ENCODE data around the gene MSRB1.

DNA sequence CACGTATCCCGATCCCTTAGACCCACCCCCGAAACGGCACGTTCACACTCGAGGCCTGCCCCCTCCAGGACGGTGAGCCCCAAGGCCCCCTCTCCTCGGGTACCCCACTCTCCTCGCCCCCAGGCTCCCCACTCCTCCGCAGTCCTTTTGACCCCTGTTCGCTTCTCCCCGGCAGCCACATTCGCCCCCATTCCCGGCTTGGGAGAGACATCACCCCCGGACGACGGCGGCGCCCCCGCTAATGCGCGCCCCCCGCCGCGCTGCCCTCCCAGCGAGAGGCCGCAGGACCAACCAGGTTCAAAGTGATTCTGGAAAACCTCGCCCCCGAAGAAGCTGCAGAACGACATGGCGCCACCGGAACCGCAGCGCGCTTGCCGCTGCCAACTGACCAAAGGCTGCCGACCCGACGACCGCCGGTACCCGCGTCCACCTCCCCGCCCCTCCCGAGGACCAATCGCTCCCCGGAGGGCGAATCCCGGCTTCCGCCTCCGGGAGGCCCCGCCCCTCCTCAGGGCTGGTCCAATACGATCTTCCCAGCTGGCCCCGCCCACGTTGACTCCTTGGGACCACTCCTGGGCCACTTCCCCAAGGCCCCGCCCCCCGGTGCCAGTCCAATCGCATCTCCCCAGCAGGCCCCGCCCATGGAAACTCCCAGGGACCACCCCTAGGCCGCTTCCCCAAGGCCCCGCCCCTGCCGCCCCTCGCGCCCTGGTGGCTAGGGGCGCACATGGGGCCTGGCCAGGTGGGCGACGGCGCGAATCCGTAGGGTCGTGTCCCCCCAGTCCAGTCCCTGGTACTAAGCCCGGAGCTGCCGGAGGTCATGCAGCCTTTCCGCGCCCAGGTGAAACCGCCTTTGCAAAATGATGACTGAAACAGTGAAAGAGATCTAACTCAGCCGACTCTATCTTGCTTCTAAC, at the start of gene MSRB1:
- no peak; the same call in 1 of the 2 replicates for TF ChIP-seq CTCF (IDR thresholded peaks at IDR 0.05; ENCODE audit: low read length)
- no peak for TF ChIP-seq EZH2 (IDR thresholded peaks at IDR 0.05; ENCODE audit: borderline replicate concordance, low read length)

Data from OCI-LY1 (cell line).